HT1080 (cell line): ENCODE results near the gene TOLLIP. TPM values are rescaled to one million over a fixed set of nuclear protein-coding genes. Genes with fewer than 3 reads are reported as not detected.
"Not testable (repeated sequence)": the region's sequence is repeated elsewhere in the genome, so short reads cannot be mapped to it uniquely, and the experiment has no call there.

Experiments used
- DNase-seq: peaks from one replicate; pipeline ENCODE4 v3.0.0-alpha.2; 2015; ENCODE audit warnings: low read depth
- total RNA-seq: library from RNA; depleted of rRNA; stranded (reverse); fragments of >200 nt; shearing (Covaris generic); gene quantifications from 2 replicates; pipeline ENCODE4 v1.2.3, GENCODE V29; 2014

Gene TOLLIP
- total RNA-seq, 1 experiment from 2014 or later = 22.7 TPM

- not testable (repeated sequence) for DNase-seq
Measured at GRCh38 chr11:1266976-1267375, 42.5 kb downstream of the TOLLIP start.

GRCh38 chr11:1265480-1265879, 44.0 kb downstream of the TOLLIP start:
- not testable (repeated sequence) for DNase-seq

- DNase-seq = peak; percentile 87
Measured at GRCh38 chr11:1264444-1264843, 45.0 kb downstream of the TOLLIP start.

GRCh38 chr11:1263010-1263409, 46.4 kb downstream of the TOLLIP start:
- no peak for DNase-seq

- DNase-seq = peak; percentile 83
Measured at GRCh38 chr11:1262172-1263006, 47.0 kb downstream of the TOLLIP start.

- no peak for DNase-seq
Measured at GRCh38 chr11:1261241-1262071, 48.0 kb downstream of the TOLLIP start.

- DNase-seq = no peak
Measured at GRCh38 chr11:1260620-1261019, 48.8 kb downstream of the TOLLIP start.

GRCh38 chr11:1260023-1260501, 49.4 kb downstream of the TOLLIP start:
- DNase-seq = no peak

- DNase-seq = no peak
Measured at GRCh38 chr11:1259561-1259960, 49.9 kb downstream of the TOLLIP start.

GRCh38 chr11:1259076-1259461, 50.4 kb downstream of the TOLLIP start:
- no peak for DNase-seq

GRCh38 chr11:1258401-1259075, 50.9 kb downstream of the TOLLIP start:
- no peak for DNase-seq

GRCh38 chr11:1257916-1258315, 51.5 kb downstream of the TOLLIP start:
- DNase-seq = no peak

- no peak for DNase-seq
Measured at GRCh38 chr11:1257366-1257765, 52.1 kb downstream of the TOLLIP start.

- DNase-seq = no peak
Measured at GRCh38 chr11:1256257-1257045, 53.0 kb downstream of the TOLLIP start.

- DNase-seq = no peak
Measured at GRCh38 chr11:1255151-1255550, 54.3 kb downstream of the TOLLIP start.

GRCh38 chr11:1254733-1255132, 54.7 kb downstream of the TOLLIP start:
- no peak for DNase-seq

- DNase-seq = no peak
Measured at GRCh38 chr11:1254086-1254648, 55.3 kb downstream of the TOLLIP start.

- no peak for DNase-seq
Measured at GRCh38 chr11:1253103-1253485, 56.3 kb downstream of the TOLLIP start.

GRCh38 chr11:1252371-1253102, 56.9 kb downstream of the TOLLIP start:
- DNase-seq = no peak

GRCh38 chr11:1251236-1251770, 58.1 kb downstream of the TOLLIP start:
- no peak for DNase-seq
